ENCODE data around the gene SPPL2A. TPM values are rescaled to one million over a fixed set of nuclear protein-coding genes. Genes with fewer than 3 reads are reported as not detected.

Gene SPPL2A
- total and polyA plus RNA-seq, 9 of the 15 experiments (the other 6 are each of a cell fraction or from before 2014, with no cell fraction given): 9.8 to 66.1 (median 38.0) TPM

DNA sequence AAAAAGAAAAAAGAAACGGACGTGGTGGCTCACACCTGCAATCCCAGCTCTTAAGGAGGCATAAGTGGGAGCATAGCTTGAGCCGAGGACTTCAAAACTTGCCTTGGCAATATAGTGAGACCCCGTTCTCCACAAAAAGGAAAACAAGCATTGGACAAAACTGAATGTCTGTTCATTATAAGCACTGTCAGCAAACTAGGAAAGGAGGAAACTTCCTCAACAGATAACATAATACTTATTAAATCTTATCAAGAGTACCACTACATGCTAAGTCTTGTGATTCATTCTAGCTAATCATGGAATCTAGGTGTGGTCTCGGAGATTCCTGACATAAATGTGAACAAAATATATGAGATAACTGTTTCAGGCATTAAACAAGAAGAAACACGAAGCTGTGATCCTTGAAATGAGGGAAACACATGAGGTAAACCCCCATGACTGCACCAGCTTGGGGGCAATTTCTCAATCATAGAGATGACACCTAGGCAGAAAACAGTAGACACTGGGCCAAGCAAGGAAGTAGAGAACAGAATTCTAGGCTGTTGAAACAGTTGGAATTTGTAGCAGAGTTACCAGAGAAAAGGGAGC is 112.3 kb downstream of the SPPL2A start (continued):
- TF ChIP-seq, protein P1, sequence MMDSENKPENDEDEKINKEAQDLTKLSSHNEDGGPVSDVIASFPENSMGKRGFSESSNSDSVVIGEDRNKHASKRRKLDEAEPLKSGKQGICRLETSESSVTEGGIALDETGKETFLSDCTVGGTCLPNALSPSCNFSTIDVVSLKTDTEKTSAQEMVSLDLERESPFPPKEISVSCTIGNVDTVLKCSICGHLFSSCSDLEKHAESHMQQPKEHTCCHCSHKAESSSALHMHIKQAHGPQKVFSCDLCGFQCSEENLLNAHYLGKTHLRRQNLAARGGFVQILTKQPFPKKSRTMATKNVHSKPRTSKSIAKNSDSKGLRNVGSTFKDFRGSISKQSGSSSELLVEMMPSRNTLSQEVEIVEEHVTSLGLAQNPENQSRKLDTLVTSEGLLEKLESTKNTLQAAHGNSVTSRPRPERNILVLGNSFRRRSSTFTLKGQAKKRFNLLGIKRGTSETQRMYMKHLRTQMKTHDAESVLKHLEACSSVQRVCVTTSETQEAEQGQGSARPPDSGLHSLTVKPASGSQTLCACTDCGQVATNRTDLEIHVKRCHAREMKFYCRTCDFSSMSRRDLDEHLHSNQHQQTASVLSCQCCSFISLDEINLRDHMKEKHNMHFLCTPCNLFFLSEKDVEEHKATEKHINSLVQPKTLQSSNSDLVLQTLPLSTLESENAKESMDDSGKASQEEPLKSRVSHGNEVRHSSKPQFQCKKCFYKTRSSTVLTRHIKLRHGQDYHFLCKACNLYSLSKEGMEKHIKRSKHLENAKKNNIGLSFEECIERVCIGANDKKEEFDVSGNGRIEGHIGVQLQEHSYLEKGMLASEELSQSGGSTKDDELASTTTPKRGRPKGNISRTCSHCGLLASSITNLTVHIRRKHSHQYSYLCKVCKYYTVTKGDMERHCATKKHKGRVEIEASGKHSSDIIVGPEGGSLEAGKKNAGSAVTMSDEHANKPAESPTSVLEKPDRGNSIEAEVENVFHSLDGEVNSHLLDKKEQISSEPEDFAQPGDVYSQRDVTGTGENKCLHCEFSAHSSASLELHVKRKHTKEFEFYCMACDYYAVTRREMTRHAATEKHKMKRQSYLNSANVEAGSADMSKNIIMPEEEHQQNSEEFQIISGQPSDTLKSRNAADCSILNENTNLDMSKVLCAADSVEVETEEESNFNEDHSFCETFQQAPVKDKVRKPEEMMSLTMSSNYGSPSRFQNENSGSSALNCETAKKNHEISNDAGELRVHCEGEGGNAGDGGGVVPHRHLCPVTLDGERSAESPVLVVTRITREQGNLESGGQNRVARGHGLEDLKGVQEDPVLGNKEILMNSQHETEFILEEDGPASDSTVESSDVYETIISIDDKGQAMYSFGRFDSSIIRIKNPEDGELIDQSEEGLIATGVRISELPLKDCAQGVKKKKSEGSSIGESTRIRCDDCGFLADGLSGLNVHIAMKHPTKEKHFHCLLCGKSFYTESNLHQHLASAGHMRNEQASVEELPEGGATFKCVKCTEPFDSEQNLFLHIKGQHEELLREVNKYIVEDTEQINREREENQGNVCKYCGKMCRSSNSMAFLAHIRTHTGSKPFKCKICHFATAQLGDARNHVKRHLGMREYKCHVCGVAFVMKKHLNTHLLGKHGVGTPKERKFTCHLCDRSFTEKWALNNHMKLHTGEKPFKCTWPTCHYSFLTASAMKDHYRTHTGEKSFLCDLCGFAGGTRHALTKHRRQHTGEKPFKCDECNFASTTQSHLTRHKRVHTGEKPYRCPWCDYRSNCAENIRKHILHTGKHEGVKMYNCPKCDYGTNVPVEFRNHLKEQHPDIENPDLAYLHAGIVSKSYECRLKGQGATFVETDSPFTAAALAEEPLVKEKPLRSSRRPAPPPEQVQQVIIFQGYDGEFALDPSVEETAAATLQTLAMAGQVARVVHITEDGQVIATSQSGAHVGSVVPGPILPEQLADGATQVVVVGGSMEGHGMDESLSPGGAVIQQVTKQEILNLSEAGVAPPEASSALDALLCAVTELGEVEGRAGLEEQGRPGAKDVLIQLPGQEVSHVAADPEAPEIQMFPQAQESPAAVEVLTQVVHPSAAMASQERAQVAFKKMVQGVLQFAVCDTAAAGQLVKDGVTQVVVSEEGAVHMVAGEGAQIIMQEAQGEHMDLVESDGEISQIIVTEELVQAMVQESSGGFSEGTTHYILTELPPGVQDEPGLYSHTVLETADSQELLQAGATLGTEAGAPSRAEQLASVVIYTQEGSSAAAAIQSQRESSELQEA (IDR thresholded peaks at IDR 0.05; ENCODE audit: low read depth): no peak
- peak; percentile 36; the same call in 1 of the 2 replicates for TF ChIP-seq FOSL1 (tag; conservative IDR thresholded peaks at IDR 0.05)
- TF ChIP-seq JUNB (CRISPR knock-in tag; conservative IDR thresholded peaks at IDR 0.05): no peak
- TF ChIP-seq YY1 (IDR thresholded peaks at IDR 0.05; ENCODE audit: borderline replicate concordance in 1 of 3, control insufficient read depth in 1 of 3, extremely low read depth in 1 of 3, insufficient read depth in 3 of 3, insufficient read length in 1 of 3, insufficient replicate concordance in 2 of 3, low read depth in 1 of 3, low read length in 2 of 3): no peak
- TF ChIP-seq, protein P2, sequence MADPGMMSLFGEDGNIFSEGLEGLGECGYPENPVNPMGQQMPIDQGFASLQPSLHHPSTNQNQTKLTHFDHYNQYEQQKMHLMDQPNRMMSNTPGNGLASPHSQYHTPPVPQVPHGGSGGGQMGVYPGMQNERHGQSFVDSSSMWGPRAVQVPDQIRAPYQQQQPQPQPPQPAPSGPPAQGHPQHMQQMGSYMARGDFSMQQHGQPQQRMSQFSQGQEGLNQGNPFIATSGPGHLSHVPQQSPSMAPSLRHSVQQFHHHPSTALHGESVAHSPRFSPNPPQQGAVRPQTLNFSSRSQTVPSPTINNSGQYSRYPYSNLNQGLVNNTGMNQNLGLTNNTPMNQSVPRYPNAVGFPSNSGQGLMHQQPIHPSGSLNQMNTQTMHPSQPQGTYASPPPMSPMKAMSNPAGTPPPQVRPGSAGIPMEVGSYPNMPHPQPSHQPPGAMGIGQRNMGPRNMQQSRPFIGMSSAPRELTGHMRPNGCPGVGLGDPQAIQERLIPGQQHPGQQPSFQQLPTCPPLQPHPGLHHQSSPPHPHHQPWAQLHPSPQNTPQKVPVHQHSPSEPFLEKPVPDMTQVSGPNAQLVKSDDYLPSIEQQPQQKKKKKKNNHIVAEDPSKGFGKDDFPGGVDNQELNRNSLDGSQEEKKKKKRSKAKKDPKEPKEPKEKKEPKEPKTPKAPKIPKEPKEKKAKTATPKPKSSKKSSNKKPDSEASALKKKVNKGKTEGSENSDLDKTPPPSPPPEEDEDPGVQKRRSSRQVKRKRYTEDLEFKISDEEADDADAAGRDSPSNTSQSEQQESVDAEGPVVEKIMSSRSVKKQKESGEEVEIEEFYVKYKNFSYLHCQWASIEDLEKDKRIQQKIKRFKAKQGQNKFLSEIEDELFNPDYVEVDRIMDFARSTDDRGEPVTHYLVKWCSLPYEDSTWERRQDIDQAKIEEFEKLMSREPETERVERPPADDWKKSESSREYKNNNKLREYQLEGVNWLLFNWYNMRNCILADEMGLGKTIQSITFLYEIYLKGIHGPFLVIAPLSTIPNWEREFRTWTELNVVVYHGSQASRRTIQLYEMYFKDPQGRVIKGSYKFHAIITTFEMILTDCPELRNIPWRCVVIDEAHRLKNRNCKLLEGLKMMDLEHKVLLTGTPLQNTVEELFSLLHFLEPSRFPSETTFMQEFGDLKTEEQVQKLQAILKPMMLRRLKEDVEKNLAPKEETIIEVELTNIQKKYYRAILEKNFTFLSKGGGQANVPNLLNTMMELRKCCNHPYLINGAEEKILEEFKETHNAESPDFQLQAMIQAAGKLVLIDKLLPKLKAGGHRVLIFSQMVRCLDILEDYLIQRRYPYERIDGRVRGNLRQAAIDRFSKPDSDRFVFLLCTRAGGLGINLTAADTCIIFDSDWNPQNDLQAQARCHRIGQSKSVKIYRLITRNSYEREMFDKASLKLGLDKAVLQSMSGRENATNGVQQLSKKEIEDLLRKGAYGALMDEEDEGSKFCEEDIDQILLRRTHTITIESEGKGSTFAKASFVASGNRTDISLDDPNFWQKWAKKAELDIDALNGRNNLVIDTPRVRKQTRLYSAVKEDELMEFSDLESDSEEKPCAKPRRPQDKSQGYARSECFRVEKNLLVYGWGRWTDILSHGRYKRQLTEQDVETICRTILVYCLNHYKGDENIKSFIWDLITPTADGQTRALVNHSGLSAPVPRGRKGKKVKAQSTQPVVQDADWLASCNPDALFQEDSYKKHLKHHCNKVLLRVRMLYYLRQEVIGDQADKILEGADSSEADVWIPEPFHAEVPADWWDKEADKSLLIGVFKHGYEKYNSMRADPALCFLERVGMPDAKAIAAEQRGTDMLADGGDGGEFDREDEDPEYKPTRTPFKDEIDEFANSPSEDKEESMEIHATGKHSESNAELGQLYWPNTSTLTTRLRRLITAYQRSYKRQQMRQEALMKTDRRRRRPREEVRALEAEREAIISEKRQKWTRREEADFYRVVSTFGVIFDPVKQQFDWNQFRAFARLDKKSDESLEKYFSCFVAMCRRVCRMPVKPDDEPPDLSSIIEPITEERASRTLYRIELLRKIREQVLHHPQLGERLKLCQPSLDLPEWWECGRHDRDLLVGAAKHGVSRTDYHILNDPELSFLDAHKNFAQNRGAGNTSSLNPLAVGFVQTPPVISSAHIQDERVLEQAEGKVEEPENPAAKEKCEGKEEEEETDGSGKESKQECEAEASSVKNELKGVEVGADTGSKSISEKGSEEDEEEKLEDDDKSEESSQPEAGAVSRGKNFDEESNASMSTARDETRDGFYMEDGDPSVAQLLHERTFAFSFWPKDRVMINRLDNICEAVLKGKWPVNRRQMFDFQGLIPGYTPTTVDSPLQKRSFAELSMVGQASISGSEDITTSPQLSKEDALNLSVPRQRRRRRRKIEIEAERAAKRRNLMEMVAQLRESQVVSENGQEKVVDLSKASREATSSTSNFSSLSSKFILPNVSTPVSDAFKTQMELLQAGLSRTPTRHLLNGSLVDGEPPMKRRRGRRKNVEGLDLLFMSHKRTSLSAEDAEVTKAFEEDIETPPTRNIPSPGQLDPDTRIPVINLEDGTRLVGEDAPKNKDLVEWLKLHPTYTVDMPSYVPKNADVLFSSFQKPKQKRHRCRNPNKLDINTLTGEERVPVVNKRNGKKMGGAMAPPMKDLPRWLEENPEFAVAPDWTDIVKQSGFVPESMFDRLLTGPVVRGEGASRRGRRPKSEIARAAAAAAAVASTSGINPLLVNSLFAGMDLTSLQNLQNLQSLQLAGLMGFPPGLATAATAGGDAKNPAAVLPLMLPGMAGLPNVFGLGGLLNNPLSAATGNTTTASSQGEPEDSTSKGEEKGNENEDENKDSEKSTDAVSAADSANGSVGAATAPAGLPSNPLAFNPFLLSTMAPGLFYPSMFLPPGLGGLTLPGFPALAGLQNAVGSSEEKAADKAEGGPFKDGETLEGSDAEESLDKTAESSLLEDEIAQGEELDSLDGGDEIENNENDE (IDR thresholded peaks at IDR 0.05; ENCODE audit: low read depth, low read length): no peak
- peak; percentile 47 for TF ChIP-seq C11orf30 (IDR thresholded peaks at IDR 0.05; ENCODE audit: low read depth)
- TF ChIP-seq ZNF274 (IDR thresholded peaks at IDR 0.05; ENCODE audit: borderline replicate concordance, low read depth, low read length): no peak
